Keratinocyte (primary cell): ENCODE measurements around the gene PITHD1. TPM values are rescaled to one million over a fixed set of nuclear protein-coding genes. Genes with fewer than 3 reads are reported as not detected.
"Not testable (repeated sequence)": the region's sequence is repeated elsewhere in the genome, so short reads cannot be mapped to it uniquely, and the experiment has no call there.

Source experiments
- DNase-seq: peaks from one replicate; pipeline ENCODE4 v3.0.0-alpha.2; 2011; ENCODE audit warnings: low read depth, missing footprints, low spot score
- FAIRE-seq: peaks from 2 replicates; lab custom pipeline; 2011; peaks lifted over from hg19 to GRCh38; lab: Jason Lieb, UNC
- H2AFZ ChIP-seq: 2 replicates; pipeline ENCODE4 v1.6.0; 2012; ENCODE audit warnings: low read length, control low read depth, inconsistent platforms; ENCODE audit not compliant: control insufficient read depth
- H3K27ac ChIP-seq: 2 replicates; pipeline ENCODE4 v1.5.1; 2011; ENCODE audit warnings: low read length; ENCODE audit not compliant: control insufficient read depth, insufficient read depth
- H3K27me3 ChIP-seq: 3 replicates; pipeline ENCODE4 v1.6.0; 2011; ENCODE audit warnings: low read length; ENCODE audit not compliant: control insufficient read depth, insufficient read depth; ENCODE audit errors: extremely low read depth
- H3K36me3 ChIP-seq, 2 experiments: 2 replicates in 1 of 2; 3 replicates in 1 of 2; pipeline ENCODE4 v1.5.1; 2011; ENCODE audit warnings: low read length in 2 of 2, mild to moderate bottlenecking in 1 of 2; ENCODE audit not compliant: control insufficient read depth in 2 of 2, insufficient read depth in 2 of 2; ENCODE audit errors: extremely low read depth in 1 of 2
- H3K4me1 ChIP-seq: 3 replicates; pipeline ENCODE4 v1.5.1; 2011; ENCODE audit warnings: low read length; ENCODE audit not compliant: control insufficient read depth, insufficient read depth; ENCODE audit errors: extremely low read depth
- H3K4me2 ChIP-seq: 3 replicates; pipeline ENCODE4 v1.6.0; 2011; ENCODE audit warnings: low read depth, low read length; ENCODE audit not compliant: control insufficient read depth, insufficient read depth; ENCODE audit errors: extremely low read depth
- H3K4me3 ChIP-seq, 3 experiments: fragments of 200-600 bp in 1 of 3; sonication (generic) in 1 of 3; 2 replicates in 2 of 3; 3 replicates in 1 of 3; pipeline ENCODE4 v1.5.1; 2011 to 2016; ENCODE audit warnings: low read length in 3 of 3, mild to moderate bottlenecking in 3 of 3, control low read depth in 2 of 3, inconsistent platforms in 1 of 3, low read depth in 1 of 3, mixed read lengths in 1 of 3, mixed run types in 1 of 3, moderate library complexity in 1 of 3; ENCODE audit not compliant: control insufficient read depth in 2 of 3, insufficient read depth in 2 of 3; ENCODE audit errors: extremely low read depth in 1 of 3
- H3K79me2 ChIP-seq: 2 replicates; pipeline ENCODE4 v1.6.0; 2012; ENCODE audit warnings: low read length; ENCODE audit not compliant: control insufficient read depth, insufficient read depth
- H3K9ac ChIP-seq: 3 replicates; pipeline ENCODE4 v1.6.0; 2011; ENCODE audit warnings: low read length; ENCODE audit not compliant: control insufficient read depth, insufficient read depth; ENCODE audit errors: extremely low read depth
- H3K9me1 ChIP-seq: 3 replicates; pipeline ENCODE4 v1.6.0; 2011; ENCODE audit warnings: low read length; ENCODE audit not compliant: control insufficient read depth, insufficient read depth; ENCODE audit errors: extremely low read depth
- H3K9me3 ChIP-seq: 2 replicates; pipeline ENCODE4 v1.5.1; 2012; ENCODE audit warnings: low read depth, low read length; ENCODE audit not compliant: control insufficient read depth
- H4K20me1 ChIP-seq: 3 replicates; pipeline ENCODE4 v1.6.0; 2011; ENCODE audit warnings: low read length; ENCODE audit not compliant: control insufficient read depth, insufficient read depth; ENCODE audit errors: extremely low read depth
- CTCF ChIP-seq, 3 experiments: IDR thresholded peaks in 1 of 3; conservative IDR thresholded peaks in 1 of 3; optimal IDR thresholded peaks in 1 of 3; 2 replicates in 2 of 3; 3 replicates in 1 of 3; pipeline versions ENCODE3 to v1.5.1; 2011; ENCODE audit warnings: low read length in 3 of 3, mild to moderate bottlenecking in 3 of 3, moderate library complexity in 2 of 3, control low read depth in 1 of 3, inconsistent platforms in 1 of 3; ENCODE audit not compliant: insufficient read depth in 2 of 3; ENCODE audit errors: extremely low read depth in 1 of 3
- EZH2 ChIP-seq: IDR thresholded peaks from one replicate; pipeline ENCODE4 v1.6.1; 2012; ENCODE audit warnings: inconsistent platforms, mild to moderate bottlenecking, low read length, moderate library complexity
- dilution Hi-C: fragments of 300-500 bp; cut with MboI; formaldehyde crosslinking; loops from one replicate; pipeline ENCODE4 v1.7.0; 2020; ENCODE audit warnings: low sequenced_read_pairs; ENCODE audit not compliant: extremely low pct_ligation_motif_present
- polyA minus RNA-seq, 3 experiments: library from RNA; depleted of rRNA, polyadenylated mRNA; stranded (reverse); fragments of >200 nt; gene quantifications; 1 replicate in 1 of 3; 2 replicates in 1 of 3; 3 replicates in 1 of 3; pipeline ENCODE4 v1.2.3, GENCODE V29; 2011
- polyA plus RNA-seq, 5 experiments: library from polyadenylated mRNA; depleted of rRNA in 3 of 5; stranded (reverse) in 3 of 5; stranded (forward) in 1 of 5; unstranded in 1 of 5; fragments of >200 nt; gene quantifications; 1 replicate in 1 of 5; 2 replicates in 3 of 5; 3 replicates in 1 of 5; pipeline versions ENCODE4 v1.2.1 to v1.2.3, GENCODE V29; 2011 to 2012; ENCODE audit warnings: missing spikeins in 2 of 5, low read depth in 1 of 5, low replicate concordance in 1 of 5

The PITHD1 gene
- polyA plus RNA-seq: 48.9 to 60.8 TPM (median 59.4 TPM) in 3 replicates
- 17.9 TPM for polyA plus RNA-seq (2011; ENCODE audit: low read depth)
- 54.3 and 63.7 TPM in 2 replicates for polyA plus RNA-seq (2011; cell fraction: cytosol; rRNA removed)
- 35.8 and 46.7 TPM in 2 replicates for polyA plus RNA-seq (2011; cell fraction: nucleus; rRNA removed)
- polyA plus RNA-seq (2012; ENCODE audit: low replicate concordance): 36.7 and 62.0 TPM in 2 replicates
- polyA minus RNA-seq: 13.4 to 15.6 TPM (median 14.4 TPM) in 3 replicates
- polyA minus RNA-seq (2011; cell fraction: cytosol; rRNA and poly(A)+ RNA removed): 20.3 TPM
- 6.8 and 8.0 TPM in 2 replicates for polyA minus RNA-seq (2011; cell fraction: nucleus; rRNA and poly(A)+ RNA removed)

DNA sequence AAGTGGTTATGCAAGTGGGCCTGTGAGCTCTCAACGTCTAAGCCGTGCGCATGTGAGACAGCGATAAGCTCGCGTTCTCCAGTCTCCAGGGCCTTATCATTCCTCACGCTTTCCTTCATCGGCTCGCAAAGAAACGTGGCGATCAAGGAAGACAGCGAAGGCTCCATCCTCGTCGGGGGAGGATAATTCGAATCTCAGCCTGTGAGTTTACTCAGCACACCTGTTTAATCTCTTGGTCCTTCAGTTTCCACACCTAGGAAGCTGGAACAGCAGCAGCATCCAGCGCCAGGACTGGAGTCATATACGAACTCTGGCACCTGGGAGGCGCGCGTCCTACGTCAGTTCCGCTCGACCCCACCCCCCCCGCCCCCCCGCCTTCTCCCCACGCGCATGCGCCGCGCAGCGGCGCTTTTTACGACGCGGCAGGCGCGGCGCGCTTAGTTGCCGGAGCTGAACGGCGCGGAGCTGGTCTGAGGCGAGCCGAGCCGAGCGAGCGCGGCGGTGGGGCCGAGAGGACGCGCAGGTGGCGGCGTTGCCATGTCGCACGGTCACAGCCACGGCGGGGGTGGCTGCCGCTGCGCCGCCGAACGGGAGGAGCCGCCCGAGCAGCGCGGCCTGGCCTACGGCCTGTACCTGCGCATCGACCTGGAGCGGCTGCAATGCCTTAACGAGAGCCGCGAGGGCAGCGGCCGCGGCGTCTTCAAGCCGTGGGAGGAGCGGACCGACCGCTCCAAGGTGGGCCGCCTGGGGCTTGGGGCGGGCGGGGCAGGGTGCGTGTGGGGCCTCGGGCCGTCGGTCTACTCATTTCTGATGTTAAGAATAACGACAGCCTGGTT, at the start of gene PITHD1:
PITHD1 (plus strand) TSS at position 440 of the 836 bp plus-strand sequence; CDS start at position 538, 98 bp downstream.
- H3K79me2 ChIP-seq: peaks cover 50% of the 10 kb centered on the region
- H3K4me2 ChIP-seq: peak within 1 kb of the TSS; percentile 99
- dilution Hi-C loops: no loop called here
- FAIRE-seq: peak; percentile 34
- peaks cover 18% of the 10 kb centered on the region for H3K4me1 ChIP-seq
- peaks cover 4% of the 10 kb centered on the region for H4K20me1 ChIP-seq
- peak within 1 kb of the TSS; percentile 77 for H2AFZ ChIP-seq
- no peaks in the 10 kb centered on the region for H3K27me3 ChIP-seq
- peak within 1 kb of the TSS; percentile 81 for H3K27ac ChIP-seq
- TF ChIP-seq EZH2: no peak
- TF ChIP-seq CTCF (optimal IDR thresholded peaks at IDR 0.05 in 1 of 3, IDR thresholded peaks at IDR 0.05 in 1 of 3, conservative IDR thresholded peaks at IDR 0.05 in 1 of 3; ENCODE audit: extremely low read depth in 1 of 3, insufficient read depth in 2 of 3, low read length in 3 of 3): no peak
- H3K9me1 ChIP-seq: no peaks in the 10 kb centered on the region
- H3K9ac ChIP-seq: peak within 1 kb of the TSS; percentile 76
- H3K9me3 ChIP-seq: no peaks in the 10 kb centered on the region
- peaks cover 2 to 11% of the 10 kb centered on the region in 2 experiments for H3K36me3 ChIP-seq
- DNase-seq: peak; percentile 52
- H3K4me3 ChIP-seq: peak within 1 kb of the TSS; percentile 72 to 79 (median 76)

DNA sequence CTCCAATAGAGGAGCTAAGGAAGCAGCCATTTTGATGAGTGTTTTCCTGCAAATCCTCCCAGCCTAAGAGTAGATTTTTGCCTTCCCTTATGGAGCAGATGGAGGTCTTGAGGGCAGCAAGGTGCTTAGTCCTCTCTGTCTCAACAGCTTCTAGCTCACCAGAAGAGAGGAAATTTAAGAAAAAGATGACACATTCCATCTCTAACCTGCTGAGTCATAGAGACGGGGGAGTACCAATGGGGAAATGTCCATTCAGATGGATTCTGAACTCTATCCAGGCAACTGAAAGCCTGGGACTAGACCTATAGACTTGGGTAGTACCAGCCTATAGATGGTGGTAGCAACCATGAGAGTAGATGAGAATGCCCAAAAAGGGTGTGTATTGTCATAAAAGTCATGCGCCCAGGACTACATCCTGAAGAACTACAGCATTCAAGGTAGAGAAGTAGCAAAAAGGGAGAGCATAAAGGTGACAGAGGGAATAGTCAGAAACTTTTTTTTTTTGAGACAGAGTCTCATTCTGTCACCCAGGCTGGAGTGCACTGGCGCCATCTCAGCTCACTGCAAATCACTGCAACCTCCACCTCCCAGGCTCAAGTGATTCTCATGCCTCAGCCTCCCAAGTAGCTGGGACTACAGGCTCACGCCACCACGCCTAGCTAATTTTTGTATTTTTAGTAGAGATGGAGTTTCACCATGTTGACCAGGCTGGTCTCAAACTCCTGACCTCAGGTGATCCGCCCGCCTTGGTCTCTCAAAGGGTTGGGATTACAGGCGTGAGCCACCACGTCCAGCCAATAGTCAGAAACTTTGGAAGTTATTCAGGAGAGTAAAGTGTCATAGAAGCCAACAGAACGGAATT, 45.6 kb upstream of the PITHD1 start:
- TF ChIP-seq EZH2 (no peak), CTCF (optimal IDR thresholded peaks at IDR 0.05 in 1 of 3, IDR thresholded peaks at IDR 0.05 in 1 of 3, conservative IDR thresholded peaks at IDR 0.05 in 1 of 3; ENCODE audit: extremely low read depth in 1 of 3, insufficient read depth in 2 of 3, low read length in 3 of 3) (no peak)
- Histone ChIP-seq H3K27ac (no peak overlapping the region), H3K79me2 (no peaks in the 10 kb centered on the region), H3K4me2 (no peak overlapping the region), H3K9me1 (no peaks in the 10 kb centered on the region), H2AFZ (no peak overlapping the region), H3K4me3 (no peak overlapping the region), H3K4me1 (peaks cover 4% of the 10 kb centered on the region), H3K9me3 (no peaks in the 10 kb centered on the region), H3K36me3 (peaks cover 0 to 4% of the 10 kb centered on the region in 2 experiments), H4K20me1 (no peaks in the 10 kb centered on the region), H3K9ac (no peak overlapping the region), H3K27me3 (no peaks in the 10 kb centered on the region)
- FAIRE-seq: no peak
- no peak for DNase-seq
- dilution Hi-C loops: no loop called here

DNA sequence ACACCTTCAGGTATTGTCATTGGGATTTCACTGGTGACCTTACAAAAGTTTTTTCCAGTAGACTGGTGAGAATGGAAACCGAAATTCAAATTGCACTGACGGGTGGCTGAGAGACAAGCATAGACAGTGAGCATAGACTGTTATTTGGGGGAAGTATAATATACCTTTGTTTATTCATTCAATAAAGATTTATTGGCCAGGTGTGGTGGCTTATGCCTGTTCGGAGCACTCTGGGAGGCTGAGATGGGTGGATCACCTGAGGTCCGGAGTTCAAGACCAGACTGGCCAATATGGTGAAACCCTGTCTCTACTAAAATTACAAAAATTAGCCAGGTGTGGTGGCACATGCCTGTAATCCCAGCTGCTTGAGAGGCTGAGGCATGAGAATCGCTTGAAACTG, 44.9 kb upstream of the PITHD1 start:
- FAIRE-seq, H3K9me3 ChIP-seq, dilution Hi-C loops, H2AFZ ChIP-seq, H3K36me3 ChIP-seq, H3K27me3 ChIP-seq, H3K79me2 ChIP-seq, H3K27ac ChIP-seq, H3K4me1 ChIP-seq, DNase-seq, H3K4me3 ChIP-seq, H3K4me2 ChIP-seq, H4K20me1 ChIP-seq, H3K9me1 ChIP-seq, H3K9ac ChIP-seq: not testable (repeated sequence)
